Stimulated activated CD4-positive, alpha-beta T cell treated with anti-CD3 and anti-CD28 coated beads, Interleukin-15, amount 100 ng/mL, for 24 hours (primary cell): ENCODE results near the gene CWC22.
"Not testable (repeated sequence)": the region's sequence is repeated elsewhere in the genome, so short reads cannot be mapped to it uniquely, and the experiment has no call there.

Experiments
- DNase-seq: peaks from one replicate; pipeline ENCODE4 v3.0.0-alpha.2; 2020

Gene CWC22

GRCh38 chr2:179949438-179949837 is 57.7 kb downstream of the CWC22 start:
- no peak for DNase-seq

DNA sequence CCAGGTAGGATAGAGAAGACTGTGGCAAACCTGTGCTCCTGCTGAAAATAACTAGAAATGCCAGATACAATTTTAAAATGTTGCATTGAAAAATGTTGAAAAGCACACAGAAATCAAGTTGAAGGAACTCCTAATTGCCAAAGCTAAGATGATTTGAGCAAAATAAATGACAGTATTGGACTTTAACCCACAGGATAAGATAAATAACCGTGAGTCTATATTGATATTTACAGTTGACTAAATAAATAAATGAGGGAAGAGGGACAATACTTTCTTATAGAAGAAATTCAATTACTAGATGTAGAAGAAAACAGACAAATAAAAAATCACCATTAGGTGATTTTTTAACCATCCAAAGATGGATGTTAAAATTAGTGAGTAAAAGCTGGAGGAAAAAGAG is 59.0 kb downstream of the CWC22 start:
- no peak for DNase-seq

- DNase-seq = no peak
Measured at GRCh38 chr2:179946810-179947615, 60.1 kb downstream of the CWC22 start.

DNA sequence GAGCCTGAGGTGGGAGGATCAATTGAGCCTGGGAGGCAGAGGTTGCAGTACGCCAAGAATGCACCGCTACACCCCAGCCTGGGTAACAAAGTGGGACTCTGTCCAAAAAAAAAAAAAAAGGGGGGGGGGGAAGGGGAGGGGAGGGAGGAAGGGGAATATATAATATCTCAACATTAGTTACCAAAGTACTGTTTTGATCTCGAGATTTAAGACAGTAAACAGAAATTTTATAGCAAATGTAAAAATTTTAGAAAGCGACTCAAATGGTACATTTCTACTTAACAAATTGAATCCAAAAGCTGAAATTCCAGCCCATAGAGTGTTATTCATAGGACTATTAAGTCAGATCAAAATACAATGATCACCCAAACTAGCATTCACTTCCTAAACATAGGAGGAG is 60.8 kb downstream of the CWC22 start:
- DNase-seq = no peak

DNA sequence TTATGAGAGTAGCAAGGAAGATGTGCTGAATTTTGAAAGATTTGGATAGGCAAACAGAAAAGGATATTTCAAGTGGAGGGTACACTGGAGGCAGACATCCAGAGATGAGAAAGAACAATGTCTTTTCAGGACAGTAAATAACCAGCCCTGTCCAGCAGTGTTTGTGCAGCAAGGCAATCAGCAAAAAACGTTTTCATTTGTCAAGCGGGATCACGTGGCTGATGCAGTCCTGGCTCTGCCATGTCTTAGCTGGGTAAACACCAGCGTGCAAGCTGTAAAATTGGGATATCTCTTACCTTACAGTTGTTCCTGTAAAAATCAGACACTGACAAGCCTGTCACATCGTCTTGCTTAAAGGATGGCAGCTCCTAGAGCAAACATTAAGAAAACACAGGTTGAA is 67.8 kb downstream of the CWC22 start:
- no peak for DNase-seq

- DNase-seq = no peak
Measured at GRCh38 chr2:179938026-179938425, 69.1 kb downstream of the CWC22 start.

GRCh38 chr2:179936654-179937053 is 70.4 kb downstream of the CWC22 start:
- DNase-seq = peak; percentile 49

DNA sequence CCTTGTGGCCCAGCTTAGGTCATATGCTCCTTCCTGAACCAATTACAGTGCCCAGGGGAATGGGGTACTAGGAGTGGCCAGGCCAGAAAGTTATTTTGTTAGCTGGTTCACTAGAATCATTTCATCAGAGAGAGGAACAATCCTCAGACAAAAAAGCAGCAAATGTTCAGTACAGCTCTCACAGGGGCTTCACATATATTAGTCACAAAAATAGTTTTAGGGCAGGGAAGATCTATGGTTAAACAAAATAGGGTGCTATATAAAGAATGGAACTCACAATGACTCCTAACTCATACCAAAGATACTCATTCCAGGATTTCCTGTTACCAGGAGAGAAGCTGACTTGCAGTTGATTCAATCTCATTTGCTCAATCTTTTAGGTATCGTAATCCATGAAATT is 71.0 kb downstream of the CWC22 start:
- DNase-seq = no peak

GRCh38 chr2:179932786-179933185 is 74.3 kb downstream of the CWC22 start:
- no peak for DNase-seq

GRCh38 chr2:179931502-179931901 is 75.6 kb downstream of the CWC22 start:
- DNase-seq = no peak

DNA sequence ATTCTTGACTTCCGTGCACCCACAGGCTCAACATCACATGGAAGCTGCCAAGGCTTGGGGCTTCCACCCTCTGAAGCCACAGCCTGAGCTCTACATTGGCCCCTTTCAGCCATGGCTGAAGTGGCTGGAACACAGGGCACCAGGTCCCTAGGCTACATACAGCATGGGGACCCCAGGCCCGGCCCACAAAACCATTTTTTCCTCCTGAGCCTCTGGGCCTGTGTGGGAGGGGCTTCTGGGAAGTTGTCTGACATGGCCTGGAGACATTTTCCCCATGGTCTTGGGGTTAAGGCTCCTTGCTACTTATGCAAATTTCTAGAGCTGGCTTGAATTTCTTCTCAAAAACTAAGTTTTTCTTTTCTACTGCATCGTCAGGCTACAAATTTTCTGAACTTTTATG is 77.1 kb downstream of the CWC22 start:
- DNase-seq = not testable (repeated sequence)

DNA sequence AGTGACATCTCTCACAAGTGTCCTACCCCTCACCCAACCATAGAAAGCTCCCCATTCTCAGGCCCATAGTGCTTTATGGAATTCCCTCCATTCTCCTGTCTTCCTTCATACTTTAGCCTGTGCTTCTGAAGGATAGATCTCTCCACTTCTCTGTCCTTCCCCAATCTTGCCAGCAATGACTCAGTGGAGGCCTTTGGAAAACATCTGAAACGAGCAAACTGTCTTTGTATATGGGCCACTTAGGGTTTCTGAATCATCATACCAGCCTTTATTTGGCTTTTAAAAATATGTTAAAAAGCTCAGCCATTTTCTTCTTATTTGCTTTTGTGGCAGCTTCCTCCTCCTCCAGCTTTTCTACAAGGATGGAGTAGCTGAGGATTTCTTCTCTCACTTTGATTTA is 80.1 kb downstream of the CWC22 start:
- DNase-seq = no peak

DNA sequence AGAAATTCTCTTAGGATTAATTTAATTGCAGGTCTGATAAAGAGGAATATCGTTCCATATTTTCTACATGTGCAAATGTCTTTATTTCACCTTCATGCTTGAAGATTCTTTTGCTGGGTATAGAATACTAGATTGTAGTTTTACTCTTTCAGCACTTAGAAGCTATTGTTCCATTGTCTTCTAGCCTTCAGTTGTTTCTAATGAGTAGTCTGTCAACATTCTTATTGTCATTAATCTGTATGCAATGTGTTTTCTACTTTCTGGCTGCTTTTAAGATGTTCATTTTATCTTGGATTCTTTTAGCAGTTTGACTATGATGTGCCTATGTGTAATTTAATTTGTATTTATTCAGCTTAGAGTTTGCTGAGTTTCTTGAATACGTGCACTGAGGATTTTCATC is 81.4 kb downstream of the CWC22 start:
- DNase-seq = no peak

GRCh38 chr2:179917272-179917671 is 89.8 kb downstream of the CWC22 start:
- no peak for DNase-seq

- DNase-seq = no peak
Measured at GRCh38 chr2:179915395-179915992, 91.6 kb downstream of the CWC22 start.

- no peak for DNase-seq
Measured at GRCh38 chr2:179913809-179914208, 93.3 kb downstream of the CWC22 start.

DNA sequence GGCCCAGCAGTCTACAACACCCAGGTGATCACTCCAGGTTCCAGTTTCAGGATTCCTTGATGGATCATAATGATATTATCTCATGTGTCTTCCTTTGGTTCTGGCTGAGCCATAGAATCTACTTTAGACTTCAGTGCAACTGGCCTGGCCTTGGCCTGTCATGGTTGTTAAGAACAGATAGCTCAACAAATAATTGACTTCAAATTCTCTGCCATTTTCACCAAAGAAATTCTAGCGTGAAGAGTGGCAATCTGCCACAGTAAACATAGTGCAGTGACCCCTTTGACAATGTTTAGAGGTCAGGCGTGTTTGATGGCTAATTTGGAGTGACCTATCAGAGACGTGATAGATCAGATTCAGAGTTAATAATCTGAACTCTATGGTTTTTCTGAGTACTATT is 95.5 kb downstream of the CWC22 start:
- no peak for DNase-seq

GRCh38 chr2:179910735-179911113 is 96.4 kb downstream of the CWC22 start:
- no peak for DNase-seq

GRCh38 chr2:179909845-179910734 is 97.0 kb downstream of the CWC22 start:
- DNase-seq = no peak

GRCh38 chr2:179900655-179901054 is 106.4 kb downstream of the CWC22 start:
- no peak for DNase-seq

DNA sequence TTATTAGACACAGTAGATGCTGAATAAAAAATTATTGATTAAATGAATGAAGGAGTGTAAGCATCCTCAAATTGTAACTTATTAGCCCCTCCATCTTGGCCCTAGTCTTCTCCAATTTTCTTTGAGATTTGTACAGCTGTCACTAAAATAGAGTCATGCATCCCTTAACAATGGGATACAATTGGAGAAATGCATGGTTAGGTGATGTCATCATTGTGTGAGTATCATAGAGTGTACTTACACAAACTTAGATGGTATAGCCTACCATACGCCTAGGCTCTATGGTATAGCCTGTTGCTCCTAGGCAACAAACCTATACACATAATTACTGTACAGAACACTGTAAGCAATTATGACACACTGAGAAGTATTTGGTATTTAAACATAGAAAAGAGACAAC is 107.4 kb downstream of the CWC22 start:
- DNase-seq = no peak

DNA sequence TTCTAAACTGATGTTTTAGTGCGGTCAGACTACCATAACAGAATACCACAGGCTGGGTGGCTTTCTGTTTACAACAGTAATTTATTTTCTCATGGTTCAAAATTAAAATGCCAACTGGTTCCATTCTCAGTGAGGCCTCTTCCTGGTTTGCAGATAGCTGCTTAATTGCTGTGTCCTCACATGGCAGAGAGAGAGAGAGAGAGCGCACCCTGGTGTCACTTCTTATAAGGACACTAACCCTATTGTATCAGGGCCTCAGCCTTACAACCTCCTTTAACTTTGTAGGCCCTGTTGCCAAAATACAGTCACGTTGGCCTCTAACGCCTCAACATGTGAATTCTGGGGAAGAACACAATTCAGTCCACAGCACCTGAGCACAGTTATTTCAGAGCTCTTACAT is 108.2 kb downstream of the CWC22 start:
- peak; percentile 19 for DNase-seq
